Esophagus muscularis mucosa (tissue), 4 donors: ENCODE data around the gene ENKUR.

ENCODE experiments used
- CTCF ChIP-seq, 3 experiments: fragments of 200-600 bp in 2 of 3; fragments of 450-650 bp in 1 of 3; sonication (generic) in 2 of 3; IDR thresholded peaks; one replicate each; pipeline ENCODE4 v1.5.1; 2017 to 2019; ENCODE audit warnings: antibody characterized with exemption in 3 of 3, mild to moderate bottlenecking in 2 of 3, moderate library complexity in 1 of 3
- EP300 ChIP-seq: sonication (generic); formaldehyde crosslinking; IDR thresholded peaks from one replicate; pipeline ENCODE4 v1.6.1; 2017; ENCODE audit warnings: antibody characterized with exemption
- POLR2AphosphoS5 ChIP-seq, 2 donors: sonication (generic); formaldehyde crosslinking; IDR thresholded peaks; one replicate each; pipeline ENCODE4 v1.6.1; 2017; ENCODE audit warnings: antibody characterized with exemption in 2 of 2

- no peak for TF ChIP-seq CTCF (IDR thresholded peaks at IDR 0.05)
- no peak for TF ChIP-seq POLR2AphosphoS5 (IDR thresholded peaks at IDR 0.05)
- no peak for TF ChIP-seq EP300
These were observed 23.3 kb downstream of the ENKUR start for GRCh38 chr10:24992512-24993133.
